HG03565 (cell line): ENCODE results near the gene SMIM10.
"Not testable (repeated sequence)": the region's sequence is repeated elsewhere in the genome, so short reads cannot be mapped to it uniquely, and the experiment has no call there.

Source experiments
- ATAC-seq: cut with Tn5 transposase; IDR thresholded peaks from one replicate; pipeline ENCODE4 v1.9.1; 2021; ENCODE audit warnings: mild to moderate bottlenecking, moderate library complexity; ENCODE audit not compliant: unreplicated experiment

SMIM10 gene

DNA sequence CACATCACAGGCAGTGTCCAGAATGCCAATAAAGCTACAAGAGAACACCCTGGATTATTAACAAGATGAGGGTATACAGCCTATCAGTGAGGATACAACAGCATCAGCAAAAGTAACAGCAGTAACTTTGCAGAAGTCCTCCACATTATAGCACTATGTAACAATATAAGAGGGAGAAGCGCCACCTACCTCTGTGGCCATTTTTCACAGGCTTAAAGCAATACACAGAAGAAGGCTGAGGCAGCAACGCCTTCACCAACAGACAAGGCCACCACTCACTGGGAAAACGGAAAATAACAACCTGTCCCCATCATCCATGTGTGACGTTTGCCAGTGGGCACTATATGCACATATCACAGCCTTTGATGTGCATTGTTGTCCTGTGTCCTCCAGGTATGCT is 19.0 kb downstream of the SMIM10 start:
- no peak for ATAC-seq

DNA sequence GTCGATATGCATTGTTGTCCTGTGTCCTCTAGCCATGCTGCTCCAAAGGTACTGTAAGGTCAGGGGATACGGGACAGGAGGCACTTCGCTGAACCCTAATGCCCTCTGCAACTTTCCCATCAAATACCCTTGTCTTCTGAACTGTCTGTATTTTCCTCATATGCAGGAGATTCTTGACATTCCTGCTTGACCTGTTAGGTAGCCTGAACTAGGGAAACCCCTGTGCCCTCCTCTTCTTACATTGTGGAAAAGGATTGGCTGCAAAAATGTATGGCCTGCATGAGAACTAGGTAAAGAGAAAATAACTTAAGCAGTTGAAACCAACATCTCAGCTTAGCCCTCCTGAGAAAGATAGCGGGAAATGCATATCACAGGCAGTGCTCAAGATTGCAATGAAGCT is 20.1 kb downstream of the SMIM10 start:
- no peak for ATAC-seq

- ATAC-seq, result no peak
Measured at GRCh38 chrX:135015523-135016245, 24.9 kb downstream of the SMIM10 start.

DNA sequence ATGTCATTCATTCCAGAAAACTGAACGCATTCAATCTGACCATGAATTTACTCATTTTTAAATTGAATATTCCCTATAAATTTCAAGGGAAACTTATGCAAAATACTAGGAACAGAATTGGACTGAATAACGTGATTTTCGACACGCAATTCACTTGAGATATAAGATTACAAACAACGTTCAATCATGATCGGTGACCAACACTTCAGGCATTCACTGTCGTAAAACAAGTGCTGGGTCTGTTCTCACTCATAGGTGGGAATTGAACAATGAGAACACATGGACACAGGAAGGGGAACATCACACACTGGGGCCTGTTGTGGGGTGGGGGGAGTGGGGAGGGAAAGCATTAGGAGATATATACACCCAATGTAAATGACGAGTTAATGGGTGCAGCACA is 29.1 kb downstream of the SMIM10 start:
- ATAC-seq, result not testable (repeated sequence)

DNA sequence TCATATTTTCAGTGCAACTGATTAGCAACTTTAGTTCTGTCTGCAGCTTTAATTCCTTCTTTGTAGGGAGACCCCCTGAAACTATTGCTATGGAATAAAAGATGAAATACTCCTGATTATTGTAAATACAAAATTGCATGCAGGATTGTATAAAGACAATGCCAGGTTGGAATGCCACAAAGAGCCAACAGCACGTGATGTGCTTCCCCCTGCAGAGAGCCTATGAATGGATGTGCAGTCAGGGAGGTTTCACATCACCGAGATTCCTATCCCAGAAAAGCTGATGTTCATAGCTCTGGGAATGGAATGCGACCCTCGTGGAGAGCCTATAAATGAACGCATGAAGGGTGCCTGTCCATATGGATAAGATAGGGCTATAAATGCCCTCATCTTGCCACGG is 33.0 kb downstream of the SMIM10 start:
- ATAC-seq, result not testable (repeated sequence)

GRCh38 chrX:135024526-135024925 is 33.7 kb downstream of the SMIM10 start:
- ATAC-seq, result no peak

DNA sequence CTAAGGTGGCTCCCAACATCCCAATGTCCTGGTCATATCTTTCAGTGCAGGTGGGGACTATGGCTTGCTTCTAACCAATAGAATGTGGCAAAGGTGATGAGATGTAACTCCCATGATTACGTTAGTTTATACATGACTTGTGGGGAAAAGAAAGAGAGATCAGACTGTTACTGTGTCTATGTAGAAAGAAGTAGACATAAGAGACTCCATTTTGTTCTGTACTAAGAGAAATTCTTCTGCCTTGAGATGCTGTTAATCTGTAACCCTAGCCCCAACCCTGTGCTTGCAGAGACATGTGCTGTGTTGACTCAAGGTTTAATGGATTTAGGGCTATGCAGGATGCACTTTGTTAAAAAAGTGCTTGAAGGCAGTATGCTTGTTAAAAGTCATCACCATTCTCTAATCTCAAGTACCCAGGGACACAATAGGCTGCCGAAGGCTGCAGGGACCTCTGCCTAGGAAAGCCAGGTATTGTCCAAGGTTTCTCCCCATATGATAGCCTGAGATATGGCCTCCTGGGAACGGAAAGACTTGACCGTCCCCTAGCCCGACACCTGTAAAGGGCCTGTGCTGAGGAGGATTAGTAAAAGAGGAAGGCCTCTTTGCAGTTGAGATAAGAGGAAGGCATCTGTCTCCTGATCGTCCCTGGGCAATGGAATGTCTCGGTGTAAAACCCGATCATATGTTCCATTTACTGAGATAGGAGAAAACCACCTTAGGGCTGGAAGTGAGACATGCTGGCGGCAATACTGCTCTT is 39.6 kb downstream of the SMIM10 start:
- not testable (repeated sequence) for ATAC-seq

- not testable (repeated sequence) for ATAC-seq
Measured at GRCh38 chrX:135041149-135042123, 50.6 kb downstream of the SMIM10 start.
